ENCODE measurements around the gene PSME3IP1. TPM values are rescaled to one million over a fixed set of nuclear protein-coding genes. Genes with fewer than 3 reads are reported as not detected.
"Not testable (repeated sequence)": the region's sequence is repeated elsewhere in the genome, so short reads cannot be mapped to it uniquely, and the experiment has no call there.

Gene PSME3IP1
- polyA plus RNA-seq, 1 experiment, result 68.9 TPM

- ChIA-PET CTCF (interaction anchor here (1.0 to 1.6 kb wide), 2 partner anchors 21 to 30 kb away, joined by 3 to 8 read pairs; partner anchors contain the start of gene CPNE2), POLR2A (no interaction called here)
- no peak overlapping the region for H3K4me3 ChIP-seq (ENCODE audit: low read depth, low read length)
- no peak overlapping the region for H3K27ac ChIP-seq (ENCODE audit: low read depth, low read length)
- no peak for TF ChIP-seq CTCF (IDR thresholded peaks at IDR 0.05; ENCODE audit: low read depth, low read length)
- no peak for DNase-seq (ENCODE audit: low read depth, low spot score)
- no peaks in the 10 kb centered on the region for H3K27me3 ChIP-seq (ENCODE audit: control insufficient read depth, insufficient read depth, low read length)
- no peaks in the 10 kb centered on the region; the same call in 1 of the 2 replicates for H3K9me3 ChIP-seq (ENCODE audit: control insufficient read depth, insufficient read depth, low read length)
These were observed 72.2 kb downstream of the PSME3IP1 start for GRCh38 chr16:57113664-57114063.

- no peak for DNase-seq (ENCODE audit: low read depth, low spot score)
- no peak overlapping the region for H3K27ac ChIP-seq (ENCODE audit: low read depth, low read length)
- no peaks in the 10 kb centered on the region for H3K27me3 ChIP-seq (ENCODE audit: control insufficient read depth, insufficient read depth, low read length)
- H3K9me3 ChIP-seq (ENCODE audit: control insufficient read depth, insufficient read depth, low read length), result no peaks in the 10 kb centered on the region; the same call in 1 of the 2 replicates
- CTCF ChIA-PET, result interaction anchor here (1.0 to 1.6 kb wide), 2 partner anchors 21 to 30 kb away, joined by 3 to 8 read pairs; partner anchors contain the start of gene CPNE2
- no peak for TF ChIP-seq CTCF (IDR thresholded peaks at IDR 0.05; ENCODE audit: low read depth, low read length)
- no peak overlapping the region for H3K4me3 ChIP-seq (ENCODE audit: low read depth, low read length)
- POLR2A ChIA-PET, result no interaction called here
These were observed 72.8 kb downstream of the PSME3IP1 start for GRCh38 chr16:57113042-57113453.

DNA sequence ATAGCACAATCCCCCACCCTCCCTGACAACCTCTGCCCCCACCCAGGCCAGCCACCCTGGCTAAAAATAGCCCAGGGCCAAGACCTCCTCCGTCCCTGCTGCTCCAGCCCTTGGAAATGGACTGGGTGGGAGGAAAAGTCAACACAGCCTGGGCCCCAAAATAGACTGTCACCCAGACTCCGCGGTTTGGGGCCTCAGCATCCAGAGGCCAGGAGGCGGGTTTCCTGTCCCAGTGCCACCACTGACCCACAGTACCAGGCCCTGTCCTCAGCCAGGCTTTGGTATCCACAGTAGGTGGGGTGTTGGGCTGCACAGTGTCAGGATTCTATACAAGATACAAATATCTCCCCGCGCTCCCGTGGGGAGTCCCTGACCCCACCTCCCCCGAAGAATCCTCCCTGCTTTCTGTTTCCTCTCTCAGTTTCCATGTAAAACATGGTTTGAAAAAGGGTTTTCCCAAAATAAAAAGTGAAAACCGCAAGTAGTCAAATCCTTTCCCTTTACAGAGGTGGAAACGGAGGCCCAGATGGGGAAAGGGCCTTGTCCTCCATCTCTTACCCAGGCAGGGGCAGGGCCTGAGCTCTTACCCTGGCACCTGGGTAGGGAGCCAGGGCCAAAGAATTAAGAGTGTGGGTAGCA is 73.3 kb downstream of the PSME3IP1 start:
- ChIA-PET CTCF (interaction anchor here (1.6 kb wide), 1 partner anchor 20 kb away, joined by 8 read pairs; the partner anchor contains the start of gene CPNE2), POLR2A (no interaction called here)
- no peak for TF ChIP-seq CTCF (IDR thresholded peaks at IDR 0.05; ENCODE audit: low read depth, low read length)
- no peaks in the 10 kb centered on the region; the same call in 1 of the 2 replicates for H3K9me3 ChIP-seq (ENCODE audit: control insufficient read depth, insufficient read depth, low read length)
- no peak overlapping the region for H3K4me3 ChIP-seq (ENCODE audit: low read depth, low read length)
- H3K27ac ChIP-seq (ENCODE audit: low read depth, low read length), result no peak overlapping the region
- no peaks in the 10 kb centered on the region for H3K27me3 ChIP-seq (ENCODE audit: control insufficient read depth, insufficient read depth, low read length)
- DNase-seq (ENCODE audit: low read depth, low spot score), result no peak

- H3K27ac ChIP-seq (ENCODE audit: low read depth, low read length), result no peak overlapping the region
- DNase-seq (ENCODE audit: low read depth, low spot score), result no peak
- no peak overlapping the region for H3K4me3 ChIP-seq (ENCODE audit: low read depth, low read length)
- ChIA-PET CTCF (interaction anchor here (1.0 to 1.3 kb wide), 3 partner anchors 10 to 27 kb away, joined by 3 to 9 read pairs (median 8); partner anchors contain the start of gene CPNE2), POLR2A (no interaction called here)
- H3K27me3 ChIP-seq (ENCODE audit: control insufficient read depth, insufficient read depth, low read length), result no peaks in the 10 kb centered on the region
- no peaks in the 10 kb centered on the region; the same call in 1 of the 2 replicates for H3K9me3 ChIP-seq (ENCODE audit: control insufficient read depth, insufficient read depth, low read length)
- TF ChIP-seq CTCF (IDR thresholded peaks at IDR 0.05; ENCODE audit: low read depth, low read length), result no peak
These were observed 74.4 kb downstream of the PSME3IP1 start for GRCh38 chr16:57111420-57111819.

- ChIA-PET CTCF (interaction anchor here (1.0 to 1.3 kb wide), 3 partner anchors 10 to 27 kb away, joined by 3 to 9 read pairs (median 8); partner anchors contain the start of gene CPNE2), POLR2A (no interaction called here)
- Histone ChIP-seq H3K27ac (ENCODE audit: low read depth, low read length) (no peak overlapping the region), H3K4me3 (ENCODE audit: low read depth, low read length) (no peak overlapping the region), H3K9me3 (ENCODE audit: control insufficient read depth, insufficient read depth, low read length) (no peaks in the 10 kb centered on the region; the same call in 1 of the 2 replicates), H3K27me3 (ENCODE audit: control insufficient read depth, insufficient read depth, low read length) (no peaks in the 10 kb centered on the region)
- no peak for TF ChIP-seq CTCF (IDR thresholded peaks at IDR 0.05; ENCODE audit: low read depth, low read length)
- no peak for DNase-seq (ENCODE audit: low read depth, low spot score)
These were observed 74.9 kb downstream of the PSME3IP1 start for GRCh38 chr16:57110937-57111336.

GRCh38 chr16:57109259-57110105 is 76.4 kb downstream of the PSME3IP1 start:
- H3K4me3 ChIP-seq (ENCODE audit: low read depth, low read length); POLR2A ChIA-PET; H3K9me3 ChIP-seq (ENCODE audit: control insufficient read depth, insufficient read depth, low read length); DNase-seq (ENCODE audit: low read depth, low spot score); H3K27me3 ChIP-seq (ENCODE audit: control insufficient read depth, insufficient read depth, low read length); H3K27ac ChIP-seq (ENCODE audit: low read depth, low read length): not testable (repeated sequence)
- CTCF ChIA-PET, result interaction anchor here (0.8 to 1.1 kb wide), 3 partner anchors 16 to 26 kb away, joined by 3 read pairs; partner anchors contain the start of gene CPNE2
